Measurements from ENCODE around the gene SVIP.

SVIP gene

DNA sequence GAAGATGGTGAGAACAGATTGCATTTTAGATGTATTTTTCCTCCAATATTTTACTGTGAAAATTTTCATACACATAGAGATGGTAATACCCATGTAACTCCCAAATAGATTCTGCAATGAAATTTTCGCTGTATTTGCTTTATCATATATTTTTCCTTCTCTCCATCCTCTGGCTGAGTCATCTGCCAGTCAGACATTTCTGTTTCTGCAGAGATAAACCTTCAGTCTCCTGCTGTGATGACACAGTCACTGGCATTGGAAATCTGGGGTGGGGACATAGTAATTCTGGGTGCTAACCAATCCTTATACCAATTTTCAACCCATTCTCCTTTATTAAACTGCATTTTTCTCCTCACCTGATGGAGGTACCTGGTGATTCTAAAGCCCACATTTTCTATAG lies 33.7 kb downstream of the SVIP start:
- DNase-seq (ENCODE audit: extremely low read depth, low read depth) = no peak
- TF ChIP-seq, protein P1, sequence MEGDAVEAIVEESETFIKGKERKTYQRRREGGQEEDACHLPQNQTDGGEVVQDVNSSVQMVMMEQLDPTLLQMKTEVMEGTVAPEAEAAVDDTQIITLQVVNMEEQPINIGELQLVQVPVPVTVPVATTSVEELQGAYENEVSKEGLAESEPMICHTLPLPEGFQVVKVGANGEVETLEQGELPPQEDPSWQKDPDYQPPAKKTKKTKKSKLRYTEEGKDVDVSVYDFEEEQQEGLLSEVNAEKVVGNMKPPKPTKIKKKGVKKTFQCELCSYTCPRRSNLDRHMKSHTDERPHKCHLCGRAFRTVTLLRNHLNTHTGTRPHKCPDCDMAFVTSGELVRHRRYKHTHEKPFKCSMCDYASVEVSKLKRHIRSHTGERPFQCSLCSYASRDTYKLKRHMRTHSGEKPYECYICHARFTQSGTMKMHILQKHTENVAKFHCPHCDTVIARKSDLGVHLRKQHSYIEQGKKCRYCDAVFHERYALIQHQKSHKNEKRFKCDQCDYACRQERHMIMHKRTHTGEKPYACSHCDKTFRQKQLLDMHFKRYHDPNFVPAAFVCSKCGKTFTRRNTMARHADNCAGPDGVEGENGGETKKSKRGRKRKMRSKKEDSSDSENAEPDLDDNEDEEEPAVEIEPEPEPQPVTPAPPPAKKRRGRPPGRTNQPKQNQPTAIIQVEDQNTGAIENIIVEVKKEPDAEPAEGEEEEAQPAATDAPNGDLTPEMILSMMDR (IDR thresholded peaks at IDR 0.05; ENCODE audit: low read depth, low read length) = no peak

DNA sequence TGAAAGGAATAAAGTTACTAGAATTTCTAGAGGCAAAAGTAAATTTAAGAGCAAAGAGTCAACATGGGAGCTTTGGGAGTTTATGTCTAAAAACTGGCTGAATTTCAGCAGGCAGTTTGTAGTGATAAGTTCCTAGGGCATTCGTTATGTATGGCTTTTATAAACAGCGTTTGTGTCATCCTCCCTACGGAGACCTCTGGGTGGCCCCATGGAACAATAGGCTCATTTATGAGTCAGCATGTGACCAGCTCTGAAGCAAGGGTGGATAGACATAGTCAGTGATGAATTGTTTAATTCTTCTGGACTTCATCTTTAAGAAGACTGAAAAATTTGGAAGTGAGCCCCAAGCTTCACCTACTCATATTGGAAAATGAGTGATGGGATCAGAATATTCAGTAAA lies 37.1 kb downstream of the SVIP start:
- DNase-seq (ENCODE audit: extremely low read depth, low read depth) = no peak
- TF ChIP-seq, protein P1 (IDR thresholded peaks at IDR 0.05; ENCODE audit: low read depth, low read length) = no peak

DNA sequence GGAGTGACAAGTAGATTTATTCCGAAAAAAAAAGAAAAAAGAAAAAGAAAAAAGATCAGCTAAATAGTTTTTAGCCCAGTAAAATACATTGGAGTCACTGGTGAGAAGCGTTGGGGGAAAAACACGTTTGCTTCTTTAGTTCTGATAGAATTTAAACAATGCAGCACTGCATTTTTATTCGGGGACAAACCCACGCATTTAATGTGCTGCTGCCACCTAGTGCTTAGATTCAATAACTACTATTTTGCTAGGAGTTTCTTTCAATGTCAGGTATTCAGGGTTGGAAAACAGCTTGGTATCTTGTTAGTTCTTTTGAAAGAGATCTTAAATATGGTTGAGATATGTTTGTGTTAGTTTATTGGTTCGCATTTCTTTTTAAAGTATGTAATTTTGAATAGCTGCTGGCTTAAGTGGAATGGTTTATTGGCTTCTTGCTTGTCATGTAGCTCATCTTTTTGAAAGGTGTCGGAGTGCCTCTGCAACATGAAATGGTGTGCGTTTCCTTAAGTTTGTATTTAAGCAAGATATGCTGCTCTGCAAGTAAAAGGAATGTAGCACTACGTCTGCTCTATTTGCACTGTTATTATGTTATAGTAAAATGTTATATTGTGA lies 41.9 kb downstream of the SVIP start:
- TF ChIP-seq, protein P1 (IDR thresholded peaks at IDR 0.05; ENCODE audit: low read depth, low read length) = peak; percentile 60
- DNase-seq (ENCODE audit: extremely low read depth, low read depth) = no peak

DNA sequence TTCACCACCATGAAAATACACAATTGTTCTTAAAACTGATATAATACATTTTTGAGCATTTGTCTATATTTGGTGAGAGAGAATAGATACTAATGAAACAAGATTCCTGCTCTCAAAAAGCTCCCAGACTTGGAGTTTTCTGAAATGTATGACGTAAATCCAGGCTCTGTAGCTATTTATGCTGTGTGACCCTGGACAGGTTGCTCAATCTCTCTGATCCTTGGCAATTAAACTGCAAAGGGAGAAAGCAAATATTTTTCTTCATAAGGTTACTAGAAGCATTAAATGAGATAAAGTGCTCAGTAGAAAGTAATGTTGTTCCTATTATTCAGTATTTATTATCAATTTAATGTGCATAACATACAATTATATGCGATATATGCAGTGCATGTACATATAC lies 42.5 kb downstream of the SVIP start:
- no peak for DNase-seq (ENCODE audit: extremely low read depth, low read depth)
- TF ChIP-seq, protein P1 (IDR thresholded peaks at IDR 0.05; ENCODE audit: low read depth, low read length) = no peak

DNA sequence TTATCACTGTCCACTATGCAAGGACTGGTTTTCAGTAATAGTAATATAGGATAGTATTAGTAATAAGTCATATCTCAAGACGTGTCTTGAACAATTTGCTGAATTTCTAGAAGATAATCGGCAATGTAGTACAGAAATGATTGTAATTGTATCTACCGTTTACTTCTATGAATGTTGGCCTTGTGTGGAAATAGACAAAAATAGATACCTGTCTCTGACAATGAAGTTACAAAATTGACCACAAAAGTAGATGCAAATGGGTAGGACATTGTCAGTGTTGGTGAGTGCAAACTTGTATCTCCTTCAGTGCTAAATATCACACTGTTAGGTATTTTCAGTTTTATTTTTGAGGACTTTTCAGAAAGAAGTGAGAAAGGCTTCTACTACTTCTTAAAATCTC lies 43.1 kb downstream of the SVIP start:
- TF ChIP-seq, protein P1 (IDR thresholded peaks at IDR 0.05; ENCODE audit: low read depth, low read length) = no peak

DNA sequence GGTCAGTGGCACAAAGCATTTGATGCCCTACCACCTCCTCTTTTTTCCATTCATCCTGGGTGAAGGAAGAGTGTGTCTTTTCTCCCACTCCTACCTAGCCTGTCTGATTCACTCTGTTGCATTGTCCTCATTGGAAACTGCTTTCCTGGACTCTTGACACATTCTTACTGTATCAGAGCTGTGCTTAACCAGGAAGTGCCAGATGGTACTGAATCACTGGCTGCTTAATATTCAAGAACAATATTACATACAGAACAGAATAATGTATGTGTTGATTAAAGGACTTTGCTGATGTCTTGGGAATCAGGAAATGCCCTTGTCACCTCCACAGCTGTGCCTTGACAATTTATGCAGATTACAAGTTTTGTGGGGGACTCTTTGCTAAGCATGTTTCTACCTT lies 44.4 kb downstream of the SVIP start:
- TF ChIP-seq, protein P1 (IDR thresholded peaks at IDR 0.05; ENCODE audit: low read depth, low read length) = no peak
- DNase-seq (ENCODE audit: extremely low read depth, low read depth) = no peak

More for the DNA sequence above, 43.1 kb downstream of the SVIP start:
- no peak for DNase-seq (ENCODE audit: extremely low read depth, low read depth)

DNA sequence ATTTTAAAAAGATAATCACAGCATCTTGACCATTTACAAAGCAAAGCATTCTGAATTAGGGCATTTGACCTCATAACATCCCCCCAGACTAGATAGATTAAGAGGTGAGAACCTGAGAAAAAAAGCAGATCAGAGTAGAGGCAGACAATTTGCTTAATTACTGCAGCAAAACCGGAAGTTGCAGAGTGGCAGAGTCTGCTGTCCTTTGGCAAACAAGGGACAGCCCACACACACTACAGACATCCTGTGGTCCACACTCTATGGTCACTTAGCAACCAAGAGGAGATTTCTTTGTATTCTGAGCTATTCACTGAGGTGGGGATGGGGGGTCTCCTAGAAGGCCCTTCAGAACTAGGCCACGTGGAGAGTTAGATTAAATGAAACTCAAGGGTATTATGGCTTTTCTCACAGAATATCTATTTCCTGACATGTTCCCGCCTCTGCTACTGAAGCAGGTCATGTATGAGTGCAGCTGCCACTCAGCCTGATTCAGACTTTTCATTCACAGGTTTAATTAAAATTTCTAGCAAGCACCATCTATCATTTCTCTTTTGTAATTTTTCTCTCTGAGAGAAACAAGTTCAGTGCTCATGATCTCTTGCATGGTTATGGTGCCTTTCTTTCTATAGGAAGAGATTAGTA lies 48.5 kb downstream of the SVIP start:
- DNase-seq (ENCODE audit: extremely low read depth, low read depth) = no peak
- TF ChIP-seq, protein P1 (IDR thresholded peaks at IDR 0.05; ENCODE audit: low read depth, low read length) = no peak
